Fibroblast of villous mesenchyme (primary cell): ENCODE measurements around the gene EGFL7. TPM values are rescaled to one million over a fixed set of nuclear protein-coding genes. Genes with fewer than 3 reads are reported as not detected.

Experiments
- DNase-seq: peaks from one replicate; pipeline ENCODE4 v3.0.0-alpha.2; 2010; ENCODE audit warnings: low read depth
- H3K4me3 ChIP-seq: 2 replicates; pipeline ENCODE4 v1.5.1; 2011; ENCODE audit warnings: low read depth, mild to moderate bottlenecking, low read length
- total RNA-seq: library from RNA; depleted of rRNA; stranded (reverse); fragments of >200 nt; gene quantifications from 2 replicates; pipeline ENCODE4 v1.2.3, GENCODE V29; 2012
- TF ChIP-seq, protein P1 (sequence below): IDR thresholded peaks from 2 replicates; pipeline ENCODE4 v1.5.1; 2012; ENCODE audit warnings: low read depth, mild to moderate bottlenecking, low read length; ENCODE audit not compliant: insufficient read depth

Gene EGFL7
- total RNA-seq, 1 donor = 9.9 TPM

DNA sequence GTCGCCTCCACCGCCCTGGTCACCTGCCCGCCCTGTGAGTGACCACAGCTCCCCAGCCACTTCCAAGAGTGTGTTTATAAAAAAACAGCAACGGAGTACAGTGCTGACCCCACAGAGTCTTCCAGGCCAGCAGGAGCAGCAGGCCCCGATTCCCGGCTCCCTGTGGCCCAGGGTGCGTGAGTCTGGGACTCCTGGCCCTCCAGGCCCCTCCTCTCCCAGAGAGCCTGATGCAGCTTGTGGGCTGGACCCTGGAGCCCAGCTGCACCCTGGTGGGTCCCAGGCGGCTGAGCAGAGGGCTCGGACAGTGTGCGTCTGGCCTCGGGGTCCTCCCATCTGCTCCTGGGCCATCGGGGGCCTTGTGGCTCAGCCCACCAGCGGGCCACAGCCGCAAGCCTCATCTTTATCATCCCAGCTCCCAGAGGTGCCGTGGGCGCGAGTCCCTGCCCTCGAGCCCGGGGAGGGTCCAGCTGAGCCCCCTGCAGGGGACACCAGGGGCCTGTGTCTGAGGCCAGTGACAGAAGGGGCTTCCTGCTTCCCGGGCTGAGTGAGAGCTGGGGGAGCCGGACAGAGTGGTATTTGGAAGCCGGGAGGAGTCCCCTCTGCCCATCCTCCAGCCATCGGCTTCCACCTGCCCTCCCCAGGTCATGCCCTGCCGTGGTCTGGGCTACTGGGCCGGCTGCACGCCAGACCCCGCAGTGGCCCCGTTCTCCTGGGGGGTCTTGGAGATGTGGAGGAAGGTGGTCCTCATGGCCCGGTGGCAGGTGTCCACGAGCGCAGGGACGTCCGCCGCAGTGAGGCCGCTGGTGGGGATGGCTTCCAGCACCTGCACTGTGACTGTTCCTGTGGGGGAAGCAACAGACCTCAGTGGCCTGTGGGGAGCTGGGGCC, 10.6 kb downstream of the EGFL7 start:
- H3K4me3 ChIP-seq = no peak overlapping the region
- no peak for DNase-seq
- TF ChIP-seq, protein P1, sequence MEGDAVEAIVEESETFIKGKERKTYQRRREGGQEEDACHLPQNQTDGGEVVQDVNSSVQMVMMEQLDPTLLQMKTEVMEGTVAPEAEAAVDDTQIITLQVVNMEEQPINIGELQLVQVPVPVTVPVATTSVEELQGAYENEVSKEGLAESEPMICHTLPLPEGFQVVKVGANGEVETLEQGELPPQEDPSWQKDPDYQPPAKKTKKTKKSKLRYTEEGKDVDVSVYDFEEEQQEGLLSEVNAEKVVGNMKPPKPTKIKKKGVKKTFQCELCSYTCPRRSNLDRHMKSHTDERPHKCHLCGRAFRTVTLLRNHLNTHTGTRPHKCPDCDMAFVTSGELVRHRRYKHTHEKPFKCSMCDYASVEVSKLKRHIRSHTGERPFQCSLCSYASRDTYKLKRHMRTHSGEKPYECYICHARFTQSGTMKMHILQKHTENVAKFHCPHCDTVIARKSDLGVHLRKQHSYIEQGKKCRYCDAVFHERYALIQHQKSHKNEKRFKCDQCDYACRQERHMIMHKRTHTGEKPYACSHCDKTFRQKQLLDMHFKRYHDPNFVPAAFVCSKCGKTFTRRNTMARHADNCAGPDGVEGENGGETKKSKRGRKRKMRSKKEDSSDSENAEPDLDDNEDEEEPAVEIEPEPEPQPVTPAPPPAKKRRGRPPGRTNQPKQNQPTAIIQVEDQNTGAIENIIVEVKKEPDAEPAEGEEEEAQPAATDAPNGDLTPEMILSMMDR = no peak

GRCh38 chr9:136673975-136674785, 11.5 kb downstream of the EGFL7 start:
- no peak for DNase-seq
- TF ChIP-seq, protein P1 = no peak

DNA sequence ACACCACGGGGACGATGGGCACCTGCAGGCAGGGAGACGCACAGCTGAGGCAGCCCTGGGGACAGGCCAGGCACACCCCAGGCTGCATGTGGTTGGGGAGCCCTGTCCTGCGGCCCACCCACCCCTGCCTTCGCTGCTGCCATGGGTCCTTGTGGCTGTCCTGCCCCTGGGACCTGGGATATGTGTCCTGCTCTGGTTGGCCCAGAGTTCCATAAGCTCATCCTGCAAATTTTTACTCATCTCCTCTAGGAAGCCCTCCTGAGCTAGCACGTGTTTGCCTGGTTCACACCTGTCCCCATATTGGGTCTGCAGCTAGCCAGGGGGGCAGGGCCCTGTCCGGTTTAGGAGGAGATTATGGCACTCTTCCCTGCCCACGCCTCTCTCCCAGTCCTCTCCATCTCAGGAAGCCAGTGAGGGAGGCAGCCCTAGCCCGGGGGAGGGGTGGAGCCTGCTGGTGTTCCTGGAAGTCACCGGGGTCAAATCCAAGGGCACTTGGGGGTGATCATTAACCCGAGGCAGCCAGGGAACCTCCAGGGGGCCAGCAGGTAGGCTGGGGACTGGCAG, 12.2 kb downstream of the EGFL7 start:
- DNase-seq = no peak
- TF ChIP-seq, protein P1 = no peak
- H3K4me3 ChIP-seq = no peak overlapping the region

More at GRCh38 chr9:136673975-136674785, 11.5 kb downstream of the EGFL7 start:
- no peak overlapping the region for H3K4me3 ChIP-seq

GRCh38 chr9:136675477-136676296, 13.0 kb downstream of the EGFL7 start:
- TF ChIP-seq, protein P1 = no peak
- no peak for DNase-seq
- no peak overlapping the region for H3K4me3 ChIP-seq

GRCh38 chr9:136676297-136676794, 13.6 kb downstream of the EGFL7 start:
- no peak for DNase-seq
- H3K4me3 ChIP-seq = no peak overlapping the region
- TF ChIP-seq, protein P1 = no peak
